Stimulated activated CD8-positive, alpha-beta memory T cell treated with anti-CD3 and anti-CD28 coated beads, Interleukin-15, amount 100 ng/mL, for 48 hours (primary cell): Measurements from ENCODE around the gene CCDC182.
A peak's percentile ranks its signal among the peaks of the same experiment; 100 is the strongest.

Experiments
- DNase-seq, 2 donors: peaks; one replicate each; pipeline ENCODE4 v3.0.0-alpha.2; 2020; ENCODE audit warnings: low read depth in 2 of 2

The CCDC182 gene

GRCh38 chr17:57757735-57758134 is 12.6 kb upstream of the CCDC182 start:
- no peak for DNase-seq

- DNase-seq, result no peak
Measured at GRCh38 chr17:57756951-57757350, 11.9 kb upstream of the CCDC182 start.

GRCh38 chr17:57755480-57756070 is 10.5 kb upstream of the CCDC182 start:
- DNase-seq, result no peak

GRCh38 chr17:57752031-57752905 is 7.2 kb upstream of the CCDC182 start:
- no peak for DNase-seq

GRCh38 chr17:57751348-57751971 is 6.4 kb upstream of the CCDC182 start:
- no peak for DNase-seq

GRCh38 chr17:57750895-57751294 is 5.8 kb upstream of the CCDC182 start:
- DNase-seq, result no peak

- no peak for DNase-seq
Measured at GRCh38 chr17:57750109-57750871, 5.2 kb upstream of the CCDC182 start.

GRCh38 chr17:57749701-57750100 is 4.6 kb upstream of the CCDC182 start:
- no peak for DNase-seq

GRCh38 chr17:57747221-57748017 is 2.3 kb upstream of the CCDC182 start:
- DNase-seq, result peak in 1 of 2 donors; percentile 11

- no peak for DNase-seq
Measured at GRCh38 chr17:57746221-57746620, 1.1 kb upstream of the CCDC182 start.

- no peak for DNase-seq
Measured at GRCh38 chr17:57744195-57745170, 616 bp downstream of the CCDC182 start.

- no peak for DNase-seq
Measured at GRCh38 chr17:57740235-57740528, 4.9 kb downstream of the CCDC182 start.

GRCh38 chr17:57739402-57740234 is 5.5 kb downstream of the CCDC182 start:
- DNase-seq, result no peak

GRCh38 chr17:57737450-57737849 is 7.6 kb downstream of the CCDC182 start:
- DNase-seq, result no peak

- no peak for DNase-seq
Measured at GRCh38 chr17:57735707-57736106, 9.4 kb downstream of the CCDC182 start.

- DNase-seq, result no peak
Measured at GRCh38 chr17:57735230-57735629, 9.9 kb downstream of the CCDC182 start.

GRCh38 chr17:57733085-57733484 is 12.0 kb downstream of the CCDC182 start:
- no peak for DNase-seq

GRCh38 chr17:57732062-57732461 is 13.0 kb downstream of the CCDC182 start:
- DNase-seq, result no peak

- no peak for DNase-seq
Measured at GRCh38 chr17:57730026-57730701, 14.9 kb downstream of the CCDC182 start.
